Osteocyte (in vitro differentiated cells): ENCODE measurements around the gene NSMCE1. TPM values are rescaled to one million over a fixed set of nuclear protein-coding genes. Genes with fewer than 3 reads are reported as not detected.

Experiments
- DNase-seq: peaks from one replicate; pipeline ENCODE4 v3.0.0; 2021; ENCODE audit warnings: mixed read lengths; ENCODE audit not compliant: unreplicated experiment; ENCODE audit errors: extremely low spot score
- H3K27ac Mint-ChIP-seq: one replicate; pipeline ENCODE4 v1.8.0; 2021; ENCODE audit warnings: mild to moderate bottlenecking, mixed read lengths; ENCODE audit not compliant: unreplicated experiment
- H3K27me3 Mint-ChIP-seq: one replicate; pipeline ENCODE4 v1.8.0; 2021; ENCODE audit warnings: mixed read lengths; ENCODE audit not compliant: unreplicated experiment
- H3K36me3 Mint-ChIP-seq: one replicate; pipeline ENCODE4 v1.8.0; 2021; ENCODE audit warnings: mixed read lengths; ENCODE audit not compliant: unreplicated experiment
- H3K4me1 Mint-ChIP-seq: one replicate; pipeline ENCODE4 v1.8.0; 2021; ENCODE audit warnings: mixed read lengths; ENCODE audit not compliant: unreplicated experiment
- H3K4me3 Mint-ChIP-seq: one replicate; pipeline ENCODE4 v1.8.0; 2021; ENCODE audit warnings: mild to moderate bottlenecking, moderate library complexity, mixed read lengths; ENCODE audit not compliant: unreplicated experiment
- H3K9me3 Mint-ChIP-seq: one replicate; pipeline ENCODE4 v1.8.0; 2021; ENCODE audit warnings: mixed read lengths; ENCODE audit not compliant: unreplicated experiment
- total RNA-seq: library from RNA; stranded (reverse); gene quantifications from 2 replicates; pipeline ENCODE4 v1.2.1, GENCODE V29; 2021
- TF ChIP-seq, protein P1 (sequence below): fragments of 200-600 bp; sonication (generic); IDR thresholded peaks from 2 replicates; pipeline ENCODE4 v1.5.0; 2021; ENCODE audit warnings: antibody characterized with exemption, mild to moderate bottlenecking, moderate library complexity

NSMCE1 gene
- total RNA-seq, 1 donor from 2014 or later: 28.3 TPM

GRCh38 chr16:27222249-27223225, 46.0 kb downstream of the NSMCE1 start:
- Mint-ChIP-seq H3K27me3 (no peaks in the 10 kb centered on the region), H3K9me3 (no peaks in the 10 kb centered on the region), H3K36me3 (no peaks in the 10 kb centered on the region), H3K27ac (no peak overlapping the region), H3K4me3 (no peak overlapping the region), H3K4me1 (peaks cover 19% of the 10 kb centered on the region)
- no peak for DNase-seq
- TF ChIP-seq, protein P1, sequence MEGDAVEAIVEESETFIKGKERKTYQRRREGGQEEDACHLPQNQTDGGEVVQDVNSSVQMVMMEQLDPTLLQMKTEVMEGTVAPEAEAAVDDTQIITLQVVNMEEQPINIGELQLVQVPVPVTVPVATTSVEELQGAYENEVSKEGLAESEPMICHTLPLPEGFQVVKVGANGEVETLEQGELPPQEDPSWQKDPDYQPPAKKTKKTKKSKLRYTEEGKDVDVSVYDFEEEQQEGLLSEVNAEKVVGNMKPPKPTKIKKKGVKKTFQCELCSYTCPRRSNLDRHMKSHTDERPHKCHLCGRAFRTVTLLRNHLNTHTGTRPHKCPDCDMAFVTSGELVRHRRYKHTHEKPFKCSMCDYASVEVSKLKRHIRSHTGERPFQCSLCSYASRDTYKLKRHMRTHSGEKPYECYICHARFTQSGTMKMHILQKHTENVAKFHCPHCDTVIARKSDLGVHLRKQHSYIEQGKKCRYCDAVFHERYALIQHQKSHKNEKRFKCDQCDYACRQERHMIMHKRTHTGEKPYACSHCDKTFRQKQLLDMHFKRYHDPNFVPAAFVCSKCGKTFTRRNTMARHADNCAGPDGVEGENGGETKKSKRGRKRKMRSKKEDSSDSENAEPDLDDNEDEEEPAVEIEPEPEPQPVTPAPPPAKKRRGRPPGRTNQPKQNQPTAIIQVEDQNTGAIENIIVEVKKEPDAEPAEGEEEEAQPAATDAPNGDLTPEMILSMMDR: no peak

- Mint-ChIP-seq H3K4me1 (peaks cover 19% of the 10 kb centered on the region), H3K4me3 (no peak overlapping the region), H3K9me3 (no peaks in the 10 kb centered on the region), H3K27me3 (no peaks in the 10 kb centered on the region), H3K36me3 (no peaks in the 10 kb centered on the region), H3K27ac (no peak overlapping the region)
- TF ChIP-seq, protein P1: no peak
- no peak for DNase-seq
Measured at GRCh38 chr16:27221576-27222248, 46.9 kb downstream of the NSMCE1 start.

- Mint-ChIP-seq H3K9me3 (no peaks in the 10 kb centered on the region), H3K4me3 (no peak overlapping the region), H3K27me3 (no peaks in the 10 kb centered on the region), H3K27ac (no peak overlapping the region), H3K4me1 (peaks cover 19% of the 10 kb centered on the region), H3K36me3 (no peaks in the 10 kb centered on the region)
- no peak for DNase-seq
- TF ChIP-seq, protein P1: no peak
Measured at GRCh38 chr16:27220991-27221390, 47.6 kb downstream of the NSMCE1 start.

DNA sequence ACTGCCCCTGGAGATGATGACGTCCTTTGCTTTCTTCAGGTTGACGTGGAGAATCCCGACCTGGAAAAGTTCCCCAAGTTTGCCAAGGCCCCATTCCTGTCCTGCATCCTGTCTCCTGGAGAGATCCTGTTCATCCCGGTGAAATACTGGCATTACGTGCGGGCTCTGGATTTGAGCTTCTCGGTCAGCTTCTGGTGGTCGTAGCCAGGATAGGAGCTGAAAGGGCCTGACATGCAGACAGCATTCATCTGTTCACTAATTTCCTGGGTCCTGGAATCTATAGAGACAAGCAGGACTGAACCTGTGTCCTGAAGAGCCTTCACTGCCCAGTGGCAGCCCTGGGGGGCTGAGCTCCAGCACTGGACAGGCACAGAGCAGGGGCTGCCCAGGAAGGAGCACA, 48.0 kb downstream of the NSMCE1 start:
- Mint-ChIP-seq H3K4me3 (no peak overlapping the region), H3K4me1 (peaks cover 19% of the 10 kb centered on the region), H3K27ac (no peak overlapping the region), H3K36me3 (peaks cover 1% of the 10 kb centered on the region), H3K27me3 (no peaks in the 10 kb centered on the region), H3K9me3 (no peaks in the 10 kb centered on the region)
- TF ChIP-seq, protein P1: no peak
- DNase-seq: no peak

DNA sequence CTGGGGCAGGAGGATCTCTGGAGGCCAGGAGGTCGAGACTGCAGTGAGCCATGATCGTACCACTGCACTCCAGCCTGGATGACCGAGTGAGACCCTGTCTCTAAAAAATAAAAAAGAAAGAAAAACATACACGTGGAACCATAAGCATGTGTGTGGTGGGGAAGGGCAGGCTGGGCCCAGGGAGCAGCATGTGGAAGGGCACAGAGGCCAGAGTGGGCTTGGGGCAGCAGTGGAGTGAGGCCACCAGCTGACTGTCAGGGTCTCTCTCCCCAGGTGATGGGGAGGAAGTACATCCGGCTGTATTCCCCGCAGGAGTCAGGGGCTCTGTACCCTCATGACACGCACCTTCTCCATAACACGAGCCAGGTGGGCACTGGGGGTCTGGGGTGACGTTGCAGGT, 48.5 kb downstream of the NSMCE1 start:
- H3K4me3 Mint-ChIP-seq: no peak overlapping the region
- H3K27me3 Mint-ChIP-seq: no peaks in the 10 kb centered on the region
- DNase-seq: no peak
- peaks cover 19% of the 10 kb centered on the region for H3K4me1 Mint-ChIP-seq
- peaks cover 2% of the 10 kb centered on the region for H3K36me3 Mint-ChIP-seq
- no peak overlapping the region for H3K27ac Mint-ChIP-seq
- TF ChIP-seq, protein P1: no peak
- no peaks in the 10 kb centered on the region for H3K9me3 Mint-ChIP-seq
